Endodermal cell (in vitro differentiated cells): Measurements from ENCODE around the gene SEPTIN5. TPM values are rescaled to one million over a fixed set of nuclear protein-coding genes. Genes with fewer than 3 reads are reported as not detected.
A peak's percentile ranks its signal among the peaks of the same experiment; 100 is the strongest.

ENCODE experiments used
- DNase-seq: peaks from one replicate; pipeline ENCODE4 v3.0.0-alpha.2; 2017
- H3K27ac ChIP-seq: 2 replicates; pipeline ENCODE4 v1.5.1; 2013; ENCODE audit warnings: mild to moderate bottlenecking, low read depth, low read length, moderate library complexity
- H3K27me3 ChIP-seq: 2 replicates; pipeline ENCODE4 v1.6.1; 2013; ENCODE audit warnings: mild to moderate bottlenecking, low read length, moderate library complexity; ENCODE audit not compliant: insufficient read depth, control insufficient read depth, poor library complexity, severe bottlenecking
- H3K36me3 ChIP-seq: 2 replicates; pipeline ENCODE4 v1.7.0; 2013; ENCODE audit warnings: mild to moderate bottlenecking, low read length, moderate library complexity; ENCODE audit not compliant: control insufficient read depth, insufficient read depth
- H3K4me1 ChIP-seq: one replicate; pipeline ENCODE4 v1.7.0; 2013; ENCODE audit warnings: low read length; ENCODE audit not compliant: control insufficient read depth, insufficient read depth
- H3K4me3 ChIP-seq: 2 replicates; pipeline ENCODE4 v1.5.1; 2013; ENCODE audit warnings: mild to moderate bottlenecking, low read length, moderate library complexity
- H3K9ac ChIP-seq: 2 replicates; pipeline ENCODE4 v1.6.1; 2013; ENCODE audit warnings: mild to moderate bottlenecking, low read length, moderate library complexity; ENCODE audit not compliant: poor library complexity, severe bottlenecking; ENCODE audit errors: extremely low read depth
- H3K9me3 ChIP-seq: 2 replicates; pipeline ENCODE4 v1.6.1; 2013; ENCODE audit warnings: mild to moderate bottlenecking, low read length, moderate library complexity; ENCODE audit not compliant: control insufficient read depth
- H3K27ac Mint-ChIP-seq: 2 replicates; pipeline ENCODE4 v1.8.0; 2020; ENCODE audit warnings: mixed read lengths
- H3K27me3 Mint-ChIP-seq: 2 replicates; pipeline ENCODE4 v1.8.0; 2021; ENCODE audit warnings: mild to moderate bottlenecking, mixed read lengths; ENCODE audit not compliant: insufficient read depth
- H3K36me3 Mint-ChIP-seq: 2 replicates; pipeline ENCODE4 v1.8.0; 2020; ENCODE audit warnings: low read depth, mixed read lengths
- H3K4me1 Mint-ChIP-seq: 2 replicates; pipeline ENCODE4 v1.8.0; 2020; ENCODE audit warnings: mixed read lengths
- H3K4me3 Mint-ChIP-seq: 2 replicates; pipeline ENCODE4 v1.8.0; 2020; ENCODE audit warnings: mild to moderate bottlenecking, moderate library complexity, mixed read lengths
- H3K9me3 Mint-ChIP-seq: 2 replicates; pipeline ENCODE4 v1.8.0; 2020; ENCODE audit warnings: mild to moderate bottlenecking, mixed read lengths
- WGBS, 2 experiments: methylation state at CpG; one replicate each; pipeline versions ENCODE4 v1.1.5 to v1.1.7; 2013; ENCODE audit warnings: missing lambda C conversion rate in 2 of 2, mixed read lengths in 1 of 2; ENCODE audit not compliant: insufficient coverage in 1 of 2, insufficient read length in 1 of 2; 5-methylcytosine and 5-hydroxymethylcytosine counted together
- total RNA-seq, 2 donors: library from RNA; stranded (reverse); fragmentation: NEBNext Ultra II Directional in 1 of 2; extraction: Animal tissue kit (Norgen Biotek cat#: 25700) in 1 of 2; gene quantifications; 2 replicates in 1 of 2; 3 replicates in 1 of 2; pipeline ENCODE4 v1.2.1, GENCODE V29; 2021
- TF ChIP-seq, protein P1 (sequence below): fragments of 200-600 bp; sonication (generic); conservative IDR thresholded peaks from 2 replicates; pipeline ENCODE4 v1.5.0; 2021; ENCODE audit warnings: antibody characterized with exemption, mild to moderate bottlenecking

The SEPTIN5 gene
- total RNA-seq, 2 donors from 2014 or later = 9.8 to 20.0 TPM

DNA sequence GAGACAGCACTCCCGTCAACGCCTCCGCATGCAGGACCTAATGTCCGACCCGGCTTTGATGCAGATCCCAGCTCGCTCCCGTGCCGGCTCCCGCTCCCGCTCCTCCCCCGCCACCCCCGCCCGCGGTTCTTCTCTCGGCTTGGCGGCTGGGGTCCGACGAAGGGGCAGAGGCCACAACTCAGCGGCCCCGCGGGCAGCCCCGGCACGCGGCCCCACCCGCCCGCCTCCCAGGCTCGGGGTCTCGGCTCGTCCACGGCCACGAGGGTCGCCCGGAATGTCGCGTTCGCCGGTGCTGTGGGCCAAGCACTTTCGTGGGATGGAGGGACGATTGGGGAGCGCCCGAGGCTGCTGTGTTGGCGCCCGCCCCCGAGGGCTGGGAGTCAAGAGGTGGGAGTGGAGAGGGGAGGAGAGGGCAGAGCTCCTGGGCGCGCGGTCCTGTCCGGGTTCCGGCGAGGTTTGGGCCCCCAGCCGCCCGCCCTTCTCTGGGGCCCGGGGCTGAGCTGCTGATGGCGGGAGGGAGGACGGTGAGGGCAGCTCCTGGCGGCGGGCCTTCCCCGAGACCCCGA lies 40.9 kb downstream of the SEPTIN5 start:
- H3K36me3 Mint-ChIP-seq = no peaks in the 10 kb centered on the region
- TF ChIP-seq, protein P1, sequence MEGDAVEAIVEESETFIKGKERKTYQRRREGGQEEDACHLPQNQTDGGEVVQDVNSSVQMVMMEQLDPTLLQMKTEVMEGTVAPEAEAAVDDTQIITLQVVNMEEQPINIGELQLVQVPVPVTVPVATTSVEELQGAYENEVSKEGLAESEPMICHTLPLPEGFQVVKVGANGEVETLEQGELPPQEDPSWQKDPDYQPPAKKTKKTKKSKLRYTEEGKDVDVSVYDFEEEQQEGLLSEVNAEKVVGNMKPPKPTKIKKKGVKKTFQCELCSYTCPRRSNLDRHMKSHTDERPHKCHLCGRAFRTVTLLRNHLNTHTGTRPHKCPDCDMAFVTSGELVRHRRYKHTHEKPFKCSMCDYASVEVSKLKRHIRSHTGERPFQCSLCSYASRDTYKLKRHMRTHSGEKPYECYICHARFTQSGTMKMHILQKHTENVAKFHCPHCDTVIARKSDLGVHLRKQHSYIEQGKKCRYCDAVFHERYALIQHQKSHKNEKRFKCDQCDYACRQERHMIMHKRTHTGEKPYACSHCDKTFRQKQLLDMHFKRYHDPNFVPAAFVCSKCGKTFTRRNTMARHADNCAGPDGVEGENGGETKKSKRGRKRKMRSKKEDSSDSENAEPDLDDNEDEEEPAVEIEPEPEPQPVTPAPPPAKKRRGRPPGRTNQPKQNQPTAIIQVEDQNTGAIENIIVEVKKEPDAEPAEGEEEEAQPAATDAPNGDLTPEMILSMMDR = no peak
- H3K4me3 ChIP-seq = no peak overlapping the region

DNA sequence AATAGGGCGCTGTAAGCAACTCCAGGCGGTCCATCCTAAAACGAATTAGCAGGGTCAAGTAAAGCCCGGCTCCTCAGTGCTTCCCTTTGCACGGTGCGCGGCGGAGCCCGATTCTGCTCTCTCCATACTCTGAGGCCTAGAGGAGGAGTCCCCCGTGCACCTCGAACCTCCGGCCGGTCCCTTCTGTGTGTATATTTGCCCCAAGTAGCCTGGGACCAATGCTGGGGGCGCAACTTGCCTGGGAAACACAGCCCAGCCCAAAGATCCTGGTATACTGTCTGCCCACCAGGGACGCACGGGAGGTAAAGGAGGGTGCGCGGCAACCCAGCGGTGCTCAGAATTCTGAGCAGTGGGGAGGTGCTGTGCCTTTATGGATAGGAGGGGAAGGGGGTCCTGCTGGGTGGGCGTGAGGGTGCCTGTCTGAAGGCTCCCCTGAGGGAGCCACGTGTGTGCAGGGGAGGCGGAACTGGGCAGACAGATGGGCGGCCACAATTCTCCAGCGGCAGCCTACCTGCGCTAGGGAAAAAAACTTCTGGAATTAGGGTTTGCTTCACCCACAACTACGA lies 41.5 kb downstream of the SEPTIN5 start:
- 6 to 8% methylated on average over 22 to 26 of the region's 26 CpGs for WGBS, 2 experiments
- H3K4me3 ChIP-seq = no peak overlapping the region

More for the DNA sequence above, 40.9 kb downstream of the SEPTIN5 start:
- Mint-ChIP-seq H3K27ac (no peak overlapping the region), H3K9me3 (no peaks in the 10 kb centered on the region), H3K27me3 (peaks cover 76% of the 10 kb centered on the region), H3K4me3 (peak overlapping the region; percentile 13), H3K4me1 (peaks cover 20% of the 10 kb centered on the region)
- peaks cover 11% of the 10 kb centered on the region for H3K4me1 ChIP-seq
- peak; percentile 70 for DNase-seq
- H3K9ac ChIP-seq = no peak overlapping the region
- H3K27ac ChIP-seq = no peak overlapping the region
- H3K36me3 ChIP-seq = no peaks in the 10 kb centered on the region
- no peaks in the 10 kb centered on the region for H3K9me3 ChIP-seq
- peaks cover 87% of the 10 kb centered on the region for H3K27me3 ChIP-seq
- WGBS, 2 experiments = 0 to 2% methylated on average over 8 to 59 of the region's 59 CpGs

DNA sequence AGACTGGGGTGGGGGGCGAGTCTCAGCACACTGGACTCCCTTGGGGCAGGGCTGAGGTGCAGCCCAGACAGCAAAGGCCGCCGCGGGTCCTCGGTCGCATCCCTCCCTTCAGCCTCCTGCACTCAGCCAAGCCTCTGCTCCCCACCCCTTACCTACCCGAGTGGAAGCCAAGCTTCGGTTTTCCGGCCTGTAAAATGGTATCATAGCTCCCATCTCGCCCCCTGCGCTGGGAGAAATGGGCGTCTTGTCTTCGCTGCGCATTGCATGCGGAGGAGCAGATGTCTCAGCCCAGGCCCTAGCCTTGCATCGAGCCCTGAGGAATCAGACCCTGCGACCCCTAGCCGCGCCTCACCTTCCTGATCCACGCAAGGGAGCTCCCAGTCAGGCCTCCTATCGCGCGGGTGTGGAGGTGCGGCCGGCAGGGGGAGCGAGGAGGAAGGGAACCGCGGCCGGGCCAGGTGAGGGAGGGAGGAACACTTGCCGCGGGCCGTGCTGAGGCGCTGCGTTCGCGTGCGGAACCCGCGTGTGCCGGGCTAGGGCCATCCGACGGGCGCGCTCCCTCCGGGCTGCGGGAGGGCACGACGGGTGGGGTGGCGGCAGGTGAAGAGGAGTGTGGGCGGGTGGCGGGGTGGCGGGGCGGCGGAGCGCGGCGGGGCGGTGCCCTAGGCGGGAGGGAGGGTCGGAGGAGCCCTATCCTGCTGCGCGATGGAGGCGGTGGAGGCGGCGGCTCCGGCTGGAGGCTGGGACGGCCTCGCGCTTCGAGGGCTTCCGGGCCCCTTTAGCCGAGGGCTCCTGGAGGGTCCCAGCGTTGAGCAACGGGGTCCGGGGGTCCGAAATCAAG lies 42.2 kb downstream of the SEPTIN5 start:
- no peaks in the 10 kb centered on the region for H3K9me3 ChIP-seq
- Mint-ChIP-seq H3K4me1 (peaks cover 15% of the 10 kb centered on the region), H3K9me3 (no peaks in the 10 kb centered on the region), H3K36me3 (no peaks in the 10 kb centered on the region), H3K27ac (no peak overlapping the region), H3K27me3 (peaks cover 80% of the 10 kb centered on the region), H3K4me3 (peak overlapping the region; percentile 13)
- no peak overlapping the region for H3K4me3 ChIP-seq
- peaks cover 95% of the 10 kb centered on the region for H3K27me3 ChIP-seq
- 5 to 9% methylated on average over 28 to 75 of the region's 76 CpGs for WGBS, 2 experiments
- H3K36me3 ChIP-seq = no peaks in the 10 kb centered on the region
- H3K9ac ChIP-seq = no peak overlapping the region
- TF ChIP-seq, protein P1 = peak; percentile 72
- no peak overlapping the region for H3K27ac ChIP-seq
- peak; percentile 84 for DNase-seq
- H3K4me1 ChIP-seq = peaks cover 1% of the 10 kb centered on the region

More for the DNA sequence above, 41.5 kb downstream of the SEPTIN5 start:
- Mint-ChIP-seq H3K9me3 (no peaks in the 10 kb centered on the region), H3K4me1 (peaks cover 20% of the 10 kb centered on the region), H3K27ac (no peak overlapping the region), H3K27me3 (peaks cover 77% of the 10 kb centered on the region), H3K4me3 (peak overlapping the region; percentile 13), H3K36me3 (no peaks in the 10 kb centered on the region)
- H3K9me3 ChIP-seq = no peaks in the 10 kb centered on the region
- H3K4me1 ChIP-seq = peaks cover 8% of the 10 kb centered on the region
- H3K9ac ChIP-seq = no peak overlapping the region
- TF ChIP-seq, protein P1 = no peak
- H3K27me3 ChIP-seq = peaks cover 89% of the 10 kb centered on the region
- DNase-seq = peak; percentile 69
- no peaks in the 10 kb centered on the region for H3K36me3 ChIP-seq
- H3K27ac ChIP-seq = no peak overlapping the region
